GM19035 (cell line): ENCODE data around the gene SMCO1.
"Not testable (repeated sequence)": the region's sequence is repeated elsewhere in the genome, so short reads cannot be mapped to it uniquely, and the experiment has no call there.

Source experiments
- ATAC-seq: cut with Tn5 transposase; IDR thresholded peaks from one replicate; pipeline ENCODE4 v1.9.1; 2021; ENCODE audit not compliant: unreplicated experiment

SMCO1 gene

GRCh38 chr3:196523841-196524240 is 8.7 kb upstream of the SMCO1 start:
- ATAC-seq: no peak

GRCh38 chr3:196521291-196521690 is 6.1 kb upstream of the SMCO1 start:
- ATAC-seq: not testable (repeated sequence)

- no peak for ATAC-seq
Observed at GRCh38 chr3:196519718-196520082, 4.6 kb upstream of the SMCO1 start.

- no peak for ATAC-seq
Observed at GRCh38 chr3:196518966-196519717, 4.0 kb upstream of the SMCO1 start.

GRCh38 chr3:196517919-196518318 is 2.8 kb upstream of the SMCO1 start:
- no peak for ATAC-seq

- no peak for ATAC-seq
Observed at GRCh38 chr3:196517162-196517800, 2.1 kb upstream of the SMCO1 start.

- no peak for ATAC-seq
Observed at GRCh38 chr3:196514350-196514716, 813 bp downstream of the SMCO1 start.

GRCh38 chr3:196513697-196514349 is 1.3 kb downstream of the SMCO1 start:
- ATAC-seq: no peak

- ATAC-seq: not testable (repeated sequence)
Observed at GRCh38 chr3:196511646-196512425, 3.3 kb downstream of the SMCO1 start.

- ATAC-seq: not testable (repeated sequence)
Observed at GRCh38 chr3:196511108-196511507, 4.0 kb downstream of the SMCO1 start.

- ATAC-seq: no peak
Observed at GRCh38 chr3:196506687-196507086, 8.5 kb downstream of the SMCO1 start.

GRCh38 chr3:196504556-196504955 is 10.6 kb downstream of the SMCO1 start:
- ATAC-seq: no peak

- ATAC-seq: not testable (repeated sequence)
Observed at GRCh38 chr3:196504077-196504398, 11.1 kb downstream of the SMCO1 start.

GRCh38 chr3:196503196-196504076 is 11.7 kb downstream of the SMCO1 start, which contains the start of gene RNF168:
Gene RNF168 (minus strand): TSS chr3:196503768. CDS start chr3:196503173, 595 bp downstream.
- peak; percentile 80 for ATAC-seq

GRCh38 chr3:196502775-196503195 is 12.4 kb downstream of the SMCO1 start:
- ATAC-seq: peak; percentile 14

- no peak for ATAC-seq
Observed at GRCh38 chr3:196501316-196502044, 13.7 kb downstream of the SMCO1 start.

GRCh38 chr3:196499807-196500524 is 15.2 kb downstream of the SMCO1 start:
- ATAC-seq: no peak

GRCh38 chr3:196499061-196499460 is 16.1 kb downstream of the SMCO1 start:
- ATAC-seq: no peak

- no peak for ATAC-seq
Observed at GRCh38 chr3:196498297-196498696, 16.8 kb downstream of the SMCO1 start.
